Trophoblast cell (in vitro differentiated cells and primary cell): ENCODE data around the gene HMGCL.

Experiments
- DNase-seq, 2 donors: peaks; one replicate each; pipeline ENCODE4 v3.0.0-alpha.2; 2016
- H2AFZ ChIP-seq: 2 replicates; pipeline ENCODE4 v1.6.1; 2013; ENCODE audit warnings: low read length, moderate library complexity, mild to moderate bottlenecking; ENCODE audit not compliant: insufficient read depth, poor library complexity
- H2AK5ac ChIP-seq: 2 replicates; pipeline ENCODE4 v1.6.1; 2013; ENCODE audit warnings: mild to moderate bottlenecking, low read length
- H2BK120ac ChIP-seq: 2 replicates; pipeline ENCODE4 v1.6.1; 2013; ENCODE audit warnings: low read length, mild to moderate bottlenecking, moderate library complexity; ENCODE audit not compliant: insufficient read depth, poor library complexity
- H2BK12ac ChIP-seq: 2 replicates; pipeline ENCODE4 v1.6.1; 2013; ENCODE audit warnings: mild to moderate bottlenecking, low read length, moderate library complexity
- H2BK5ac ChIP-seq: 2 replicates; pipeline ENCODE4 v1.6.1; 2013; ENCODE audit warnings: low read length, low read depth, moderate library complexity, mild to moderate bottlenecking; ENCODE audit not compliant: poor library complexity
- H3K14ac ChIP-seq: 2 replicates; pipeline ENCODE4 v1.6.1; 2013; ENCODE audit warnings: mild to moderate bottlenecking, low read length
- H3K18ac ChIP-seq: 2 replicates; pipeline ENCODE4 v1.6.1; 2013; ENCODE audit warnings: mild to moderate bottlenecking, low read length
- H3K23ac ChIP-seq: 2 replicates; pipeline ENCODE4 v1.6.1; 2013; ENCODE audit warnings: low read length
- H3K27ac ChIP-seq: 2 replicates; pipeline ENCODE4 v1.5.1; 2013; ENCODE audit warnings: low read depth, mild to moderate bottlenecking, inconsistent platforms, low read length, moderate library complexity
- H3K27me3 ChIP-seq: 2 replicates; pipeline ENCODE4 v1.6.1; 2013; ENCODE audit warnings: inconsistent platforms, mild to moderate bottlenecking, low read length, moderate library complexity; ENCODE audit not compliant: insufficient read depth
- H3K36me3 ChIP-seq, 2 experiments: 1 replicate in 1 of 2; 2 replicates in 1 of 2; pipeline ENCODE4 v1.6.1; 2013; ENCODE audit warnings: low read length in 2 of 2, mild to moderate bottlenecking in 2 of 2, moderate library complexity in 1 of 2; ENCODE audit not compliant: insufficient read depth in 2 of 2, control insufficient read depth in 1 of 2
- H3K4ac ChIP-seq: 2 replicates; pipeline ENCODE4 v1.6.1; 2013; ENCODE audit warnings: low read depth, mild to moderate bottlenecking, low read length, moderate library complexity
- H3K4me1 ChIP-seq, 2 experiments: 1 replicate in 1 of 2; 2 replicates in 1 of 2; pipeline ENCODE4 v1.6.1; 2013; ENCODE audit warnings: low read length in 2 of 2, mild to moderate bottlenecking in 2 of 2, moderate library complexity in 1 of 2; ENCODE audit not compliant: insufficient read depth in 2 of 2, control insufficient read depth in 1 of 2
- H3K4me2 ChIP-seq: 2 replicates; pipeline ENCODE4 v1.6.1; 2013; ENCODE audit warnings: inconsistent platforms, mild to moderate bottlenecking, low read length, moderate library complexity
- H3K4me3 ChIP-seq: 2 replicates; pipeline ENCODE4 v1.5.1; 2013; ENCODE audit warnings: mild to moderate bottlenecking, low read depth, low read length, inconsistent platforms
- H3K79me1 ChIP-seq: one replicate; pipeline ENCODE4 v1.6.1; 2013; ENCODE audit warnings: low read length
- H3K79me2 ChIP-seq: 2 replicates; pipeline ENCODE4 v1.6.1; 2013; ENCODE audit warnings: low read length, mild to moderate bottlenecking; ENCODE audit not compliant: control insufficient read depth, insufficient read depth, poor library complexity
- H3K9ac ChIP-seq: 2 replicates; pipeline ENCODE4 v1.6.1; 2013; ENCODE audit warnings: mild to moderate bottlenecking, low read length
- H3K9me3 ChIP-seq: 2 replicates; pipeline ENCODE4 v1.6.1; 2013; ENCODE audit warnings: low read depth, mild to moderate bottlenecking, control low read depth, inconsistent platforms, low read length; ENCODE audit not compliant: insufficient read depth
- H4K12ac ChIP-seq: 2 replicates; pipeline ENCODE4 v1.6.1; 2013; ENCODE audit warnings: low read depth, mild to moderate bottlenecking, low read length, moderate library complexity
- H4K8ac ChIP-seq: 2 replicates; pipeline ENCODE4 v1.6.1; 2013; ENCODE audit warnings: low read depth, mild to moderate bottlenecking, low read length, moderate library complexity
- H4K91ac ChIP-seq: one replicate; pipeline ENCODE4 v1.6.1; 2013; ENCODE audit warnings: low read depth, mild to moderate bottlenecking, low read length, moderate library complexity
- WGBS: extraction: QIAGEN DNeasy Blood & Tissue Kit; methylation state at CpG from one replicate; pipeline ENCODE4 v1.1.7; 2013; ENCODE audit warnings: missing lambda C conversion rate; ENCODE audit not compliant: insufficient read length, insufficient coverage; ENCODE audit errors: extremely low coverage; 5-methylcytosine and 5-hydroxymethylcytosine counted together

The HMGCL gene

GRCh38 chr1:23763041-23763577 is 62.1 kb downstream of the HMGCL start:
- no peak overlapping the region for H2AFZ ChIP-seq
- H3K18ac ChIP-seq = no peak overlapping the region
- H3K4ac ChIP-seq = no peak overlapping the region
- H3K9ac ChIP-seq = no peak overlapping the region
- no peaks in the 10 kb centered on the region for H3K79me2 ChIP-seq
- peaks cover 37 to 46% of the 10 kb centered on the region in 2 experiments for H3K36me3 ChIP-seq
- no peak for DNase-seq
- no peak overlapping the region for H2BK120ac ChIP-seq
- no peak overlapping the region for H2AK5ac ChIP-seq
- no peak overlapping the region for H3K27ac ChIP-seq
- no CpG with 5 or more reads among the region's 7 CpGs for WGBS
- no peak overlapping the region for H3K14ac ChIP-seq
- no peak overlapping the region for H4K12ac ChIP-seq
- H3K27me3 ChIP-seq = no peaks in the 10 kb centered on the region
- no peak overlapping the region for H4K91ac ChIP-seq
- H3K4me3 ChIP-seq = no peak overlapping the region
- H3K4me2 ChIP-seq = no peak overlapping the region
- no peaks in the 10 kb centered on the region for H3K79me1 ChIP-seq
- no peaks in the 10 kb centered on the region for H3K9me3 ChIP-seq
- no peak overlapping the region for H2BK12ac ChIP-seq
- H3K23ac ChIP-seq = no peak overlapping the region
- H3K4me1 ChIP-seq = no peaks in the 10 kb centered on the region
- no peak overlapping the region for H2BK5ac ChIP-seq
- no peak overlapping the region for H4K8ac ChIP-seq

- Histone ChIP-seq H3K14ac (no peak overlapping the region), H3K23ac (no peak overlapping the region), H3K18ac (no peak overlapping the region), H3K79me2 (no peaks in the 10 kb centered on the region), H3K4me2 (no peak overlapping the region), H3K9ac (no peak overlapping the region), H3K27ac (no peak overlapping the region), H3K36me3 (peaks cover 50 to 73% of the 10 kb centered on the region in 2 experiments), H4K91ac (no peak overlapping the region), H2AFZ (no peak overlapping the region), H3K4ac (no peak overlapping the region), H3K9me3 (no peaks in the 10 kb centered on the region), H2AK5ac (no peak overlapping the region), H3K79me1 (no peaks in the 10 kb centered on the region), H2BK12ac (no peak overlapping the region), H2BK5ac (no peak overlapping the region), H4K12ac (no peak overlapping the region), H4K8ac (no peak overlapping the region), H3K4me3 (no peak overlapping the region), H3K4me1 (no peaks in the 10 kb centered on the region), H3K27me3 (no peaks in the 10 kb centered on the region), H2BK120ac (no peak overlapping the region)
- WGBS = no CpG with 5 or more reads among the region's 4 CpGs
- DNase-seq = no peak
These were observed 66.0 kb downstream of the HMGCL start for GRCh38 chr1:23759277-23759676.

GRCh38 chr1:23757812-23758211 is 67.4 kb downstream of the HMGCL start:
- no peak overlapping the region for H4K12ac ChIP-seq
- H2AK5ac ChIP-seq = no peak overlapping the region
- no peak overlapping the region for H4K91ac ChIP-seq
- no peaks in the 10 kb centered on the region for H3K27me3 ChIP-seq
- H3K14ac ChIP-seq = no peak overlapping the region
- no peak overlapping the region for H3K9ac ChIP-seq
- no peaks in the 10 kb centered on the region for H3K4me1 ChIP-seq
- no peak overlapping the region for H2BK12ac ChIP-seq
- H2AFZ ChIP-seq = no peak overlapping the region
- no peak overlapping the region for H3K27ac ChIP-seq
- no peaks in the 10 kb centered on the region for H3K79me1 ChIP-seq
- H3K4ac ChIP-seq = no peak overlapping the region
- H3K23ac ChIP-seq = no peak overlapping the region
- H2BK5ac ChIP-seq = no peak overlapping the region
- no peak overlapping the region for H4K8ac ChIP-seq
- no CpG with 5 or more reads among the region's 1 CpG for WGBS
- no peaks in the 10 kb centered on the region for H3K9me3 ChIP-seq
- DNase-seq = no peak
- H3K18ac ChIP-seq = no peak overlapping the region
- H3K4me2 ChIP-seq = no peak overlapping the region
- H3K4me3 ChIP-seq = no peak overlapping the region
- H3K36me3 ChIP-seq = peaks cover 56 to 79% of the 10 kb centered on the region in 2 experiments
- no peak overlapping the region for H2BK120ac ChIP-seq
- H3K79me2 ChIP-seq = no peaks in the 10 kb centered on the region

- no CpG with 5 or more reads among the region's 3 CpGs for WGBS
- Histone ChIP-seq H3K79me1 (no peaks in the 10 kb centered on the region), H3K9ac (no peak overlapping the region), H2AK5ac (no peak overlapping the region), H3K14ac (no peak overlapping the region), H3K9me3 (no peaks in the 10 kb centered on the region), H2BK5ac (no peak overlapping the region), H4K91ac (no peak overlapping the region), H2BK120ac (no peak overlapping the region), H3K4me3 (no peak overlapping the region), H3K4ac (no peak overlapping the region), H3K4me2 (no peak overlapping the region), H3K27me3 (no peaks in the 10 kb centered on the region), H2BK12ac (no peak overlapping the region), H3K79me2 (no peaks in the 10 kb centered on the region), H4K12ac (no peak overlapping the region), H3K23ac (no peak overlapping the region), H2AFZ (no peak overlapping the region), H4K8ac (no peak overlapping the region), H3K4me1 (no peaks in the 10 kb centered on the region), H3K18ac (no peak overlapping the region), H3K36me3 (peaks cover 60 to 81% of the 10 kb centered on the region in 2 experiments), H3K27ac (no peak overlapping the region)
- no peak for DNase-seq
These were observed 68.6 kb downstream of the HMGCL start for GRCh38 chr1:23756676-23757075.
